NOMO-1 treated with DMSO at 0.1 percent for 48 hours (cell line): ENCODE measurements around the gene CTTNBP2NL.
"Not testable (repeated sequence)": the region's sequence is repeated elsewhere in the genome, so short reads cannot be mapped to it uniquely, and the experiment has no call there.

ENCODE experiments used
- DNase-seq: peaks from one replicate; lab custom pipeline; 2025; ENCODE audit not compliant: unreplicated experiment; lab: John Stamatoyannopoulos, UW

CTTNBP2NL gene

DNA sequence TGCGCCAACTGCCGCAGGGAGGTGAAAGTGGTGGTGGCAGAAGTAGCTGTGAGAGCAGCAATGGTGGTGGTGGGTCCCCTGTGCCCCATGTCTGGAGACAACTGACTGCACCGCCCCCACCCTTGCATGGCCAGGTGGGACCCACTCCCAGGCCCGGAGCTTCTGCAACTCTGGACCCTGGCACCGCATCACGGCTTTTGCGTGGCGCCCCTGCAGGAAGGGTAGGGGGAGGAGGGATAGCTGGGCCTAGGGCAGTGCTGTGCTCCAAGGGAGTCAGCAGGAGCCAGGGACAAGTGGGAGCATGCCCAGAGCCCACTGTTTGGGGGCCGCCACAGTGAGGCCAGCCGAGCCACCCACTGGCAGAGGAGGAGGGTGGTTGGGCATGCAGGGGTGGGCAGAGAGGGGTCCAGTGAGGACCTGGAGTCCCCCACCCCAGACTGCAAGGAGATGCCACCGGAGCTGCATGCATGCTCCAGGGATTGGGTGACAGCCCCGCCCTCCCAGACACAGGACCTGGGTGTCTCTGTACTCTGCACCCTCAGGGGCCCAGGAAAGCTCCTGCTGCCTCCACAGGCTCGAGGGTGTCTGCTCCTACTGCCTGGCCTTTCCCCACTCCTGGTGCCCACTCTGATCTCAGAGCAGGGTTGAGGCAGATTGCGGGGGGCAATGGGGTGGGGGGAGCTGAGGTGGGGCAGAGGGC, 9.8 kb upstream of the CTTNBP2NL start:
- DNase-seq, result no peak

- DNase-seq, result no peak
Measured at GRCh38 chr1:112386731-112387346, 9.2 kb upstream of the CTTNBP2NL start.

GRCh38 chr1:112387807-112388206, 8.2 kb upstream of the CTTNBP2NL start:
- no peak for DNase-seq

DNA sequence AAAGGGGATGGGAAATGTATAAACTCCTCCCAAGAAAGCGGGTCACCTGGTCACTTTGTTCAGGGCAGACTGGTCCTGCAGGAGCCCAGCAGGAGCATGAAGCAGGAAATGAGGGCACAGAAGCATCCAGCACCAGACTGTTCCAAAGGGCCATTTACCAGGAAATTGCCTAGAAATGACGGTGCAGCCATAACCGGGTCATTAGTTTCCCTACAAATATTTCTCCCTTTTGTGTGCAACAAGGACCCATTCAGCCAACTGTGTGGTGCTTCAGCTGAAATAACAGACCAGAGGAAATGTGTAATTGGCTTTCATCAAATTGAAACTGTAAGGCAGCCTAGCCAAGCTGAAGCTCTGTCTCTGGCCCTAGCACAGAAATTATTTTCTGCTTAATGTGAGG, 7.6 kb upstream of the CTTNBP2NL start:
- DNase-seq, result no peak

DNA sequence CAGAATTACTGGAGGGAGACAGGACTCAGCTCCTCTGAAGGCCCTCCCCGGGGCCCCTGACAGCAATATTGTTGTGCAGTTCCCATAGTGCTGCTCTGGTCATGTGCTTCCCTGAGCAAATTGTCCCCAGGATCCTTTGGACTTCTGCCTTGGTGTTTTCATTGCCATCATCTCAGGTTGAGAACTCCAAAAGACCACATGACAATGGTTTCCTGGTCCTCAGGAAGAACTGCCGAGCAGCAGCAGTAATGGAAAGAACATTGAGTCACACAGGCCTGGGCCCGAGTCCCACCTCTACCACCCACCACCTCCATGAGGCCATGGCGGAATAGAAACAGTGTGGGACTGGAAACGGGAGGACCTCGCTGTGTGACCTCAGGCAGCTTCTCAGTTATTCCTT, 6.3 kb upstream of the CTTNBP2NL start:
- DNase-seq, result no peak

GRCh38 chr1:112390335-112390734, 5.7 kb upstream of the CTTNBP2NL start:
- not testable (repeated sequence) for DNase-seq

GRCh38 chr1:112390775-112391602, 5.0 kb upstream of the CTTNBP2NL start:
- peak; percentile 88 for DNase-seq

GRCh38 chr1:112391603-112391940, 4.4 kb upstream of the CTTNBP2NL start:
- no peak for DNase-seq

DNA sequence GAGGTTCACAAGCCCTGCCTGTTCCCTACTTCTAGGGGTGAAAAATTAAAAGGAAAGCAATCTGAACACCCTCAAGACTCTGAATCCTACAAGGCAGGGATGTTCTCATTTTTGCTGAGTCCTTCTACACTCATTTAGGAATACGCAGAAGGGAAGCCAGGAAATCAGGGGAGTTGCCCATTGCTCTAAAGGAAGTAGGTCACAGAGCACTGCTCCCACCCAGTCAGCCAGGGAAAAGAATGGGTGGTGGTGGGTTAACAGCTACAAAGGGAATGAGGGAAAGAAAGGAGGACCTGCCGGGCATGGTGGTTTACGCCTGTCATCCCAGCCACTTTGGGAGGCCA, 2.4 kb upstream of the CTTNBP2NL start:
- DNase-seq, result no peak

DNA sequence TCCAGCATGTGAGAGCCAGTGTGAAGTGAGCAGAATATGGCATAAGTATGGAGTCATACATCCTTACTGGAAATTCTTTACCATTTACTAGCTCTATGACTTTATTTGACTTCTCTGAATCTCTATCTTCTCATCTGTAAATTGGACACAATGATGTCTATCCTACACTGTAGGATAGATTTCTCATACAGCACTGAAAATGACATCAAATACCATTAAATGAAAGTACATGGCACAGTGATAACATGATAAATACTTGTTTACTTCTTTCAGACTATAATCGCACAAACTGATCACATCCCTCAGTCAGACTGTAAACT, 1.3 kb upstream of the CTTNBP2NL start:
- DNase-seq, result no peak

DNA sequence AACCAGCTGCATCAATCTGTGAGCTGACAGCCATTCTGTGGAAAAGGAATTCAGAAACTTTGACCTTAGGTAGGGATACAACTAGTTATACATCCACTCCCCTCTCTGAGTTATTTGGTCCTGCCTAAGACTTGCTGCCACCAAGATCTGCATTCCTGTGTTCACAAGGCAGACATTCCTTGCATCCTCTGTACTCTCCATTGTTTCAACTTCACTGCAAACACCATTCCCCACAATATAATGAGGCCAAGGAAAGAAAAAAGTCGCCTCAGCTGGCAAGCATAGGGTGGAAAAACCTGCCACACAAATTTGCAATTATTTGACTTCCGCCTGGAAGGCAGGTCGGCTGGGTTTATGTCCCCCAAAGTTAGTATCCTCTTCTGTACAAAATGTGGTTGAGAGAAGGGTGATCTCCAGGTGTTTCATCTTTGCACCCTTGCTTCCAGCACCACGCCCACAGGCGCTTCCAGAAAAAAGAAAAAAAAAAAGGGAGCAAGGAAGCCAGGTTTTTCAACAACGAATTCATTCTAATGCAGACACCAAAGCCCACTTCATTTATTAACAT, 676 bp upstream of the CTTNBP2NL start:
- no peak for DNase-seq

DNA sequence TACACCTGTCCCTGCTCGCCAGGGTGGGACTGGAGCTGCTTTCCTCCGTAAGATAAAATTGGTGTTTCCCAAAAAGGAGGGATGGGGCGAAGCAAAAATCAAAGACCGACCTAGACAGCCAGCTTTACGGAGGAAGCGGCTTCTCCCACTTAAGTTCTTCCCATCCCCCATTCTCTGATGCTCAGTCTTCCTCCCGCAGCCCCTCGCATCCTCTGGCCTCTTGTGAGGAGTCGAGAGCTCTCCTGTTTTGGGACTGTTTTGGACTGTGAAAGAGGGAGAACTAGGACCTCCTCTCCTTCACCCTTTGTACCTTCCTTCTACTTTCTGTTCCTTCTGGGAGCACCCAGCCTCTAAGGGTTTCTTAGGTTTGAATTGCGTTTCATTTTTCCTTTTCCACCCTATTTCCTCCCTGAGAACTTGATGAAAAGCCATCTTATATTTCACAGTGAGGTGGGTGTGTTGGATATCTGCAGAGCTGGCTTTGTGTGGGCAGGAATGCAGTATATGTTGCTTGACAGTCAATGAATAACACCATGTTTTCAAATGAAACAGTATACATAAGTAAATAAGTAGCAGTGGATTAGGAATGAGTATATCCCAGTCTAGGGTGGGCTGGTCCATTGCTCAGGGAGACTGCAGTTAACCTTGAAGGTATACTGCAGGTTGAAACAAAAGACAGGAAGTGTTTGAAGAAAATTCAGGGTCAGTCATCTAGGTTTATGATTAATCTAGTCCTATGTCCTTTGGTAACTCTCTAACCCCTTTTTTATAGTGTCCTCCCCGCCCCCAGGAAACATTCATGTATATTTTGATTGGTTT, 848 bp downstream of the CTTNBP2NL start:
- DNase-seq, result no peak

DNA sequence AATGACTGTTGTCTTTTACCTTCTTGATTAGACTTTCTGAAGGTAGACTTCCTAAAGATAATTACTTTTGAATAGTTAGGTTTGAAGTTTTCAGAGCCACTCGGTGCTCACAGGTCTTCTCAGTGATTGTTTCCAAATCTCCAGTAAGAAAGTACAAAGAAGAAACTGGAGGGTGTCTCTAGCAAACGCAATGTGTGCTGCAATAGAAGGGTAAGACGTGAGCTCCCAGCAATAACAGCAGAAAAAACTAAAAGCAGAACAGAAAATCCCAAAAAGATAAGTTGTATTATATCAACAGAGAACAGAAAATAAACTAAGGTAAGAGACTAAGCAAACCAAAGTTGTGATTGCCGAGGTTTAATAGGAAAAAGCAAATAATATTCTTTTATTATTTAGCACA, 1.8 kb downstream of the CTTNBP2NL start:
- DNase-seq, result peak; percentile 24

- no peak for DNase-seq
Measured at GRCh38 chr1:112399456-112399855, 3.4 kb downstream of the CTTNBP2NL start.

GRCh38 chr1:112400706-112401105, 4.7 kb downstream of the CTTNBP2NL start:
- not testable (repeated sequence) for DNase-seq

GRCh38 chr1:112402682-112403643, 6.9 kb downstream of the CTTNBP2NL start:
- no peak for DNase-seq

DNA sequence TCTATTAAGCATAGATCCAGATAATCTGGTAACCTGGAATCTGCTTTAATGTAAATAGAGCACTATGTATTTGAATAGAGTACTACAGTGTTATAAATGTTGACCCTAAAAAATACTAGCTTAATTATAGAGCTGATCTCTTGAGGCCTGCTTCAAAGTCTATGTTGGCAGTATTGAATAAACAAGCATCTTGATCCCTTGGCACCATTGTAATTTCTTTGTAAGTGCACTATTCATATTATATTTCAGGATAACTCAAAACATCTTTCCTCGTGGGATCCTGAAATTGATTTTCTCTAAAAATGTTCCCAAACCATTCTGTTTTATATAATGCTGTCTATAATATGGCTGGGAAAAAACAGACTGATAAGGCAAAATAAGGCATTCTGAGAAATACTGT, 10.8 kb downstream of the CTTNBP2NL start:
- no peak for DNase-seq

- no peak for DNase-seq
Measured at GRCh38 chr1:112409414-112409813, 13.4 kb downstream of the CTTNBP2NL start.

GRCh38 chr1:112410673-112411072, 14.7 kb downstream of the CTTNBP2NL start:
- DNase-seq, result no peak

DNA sequence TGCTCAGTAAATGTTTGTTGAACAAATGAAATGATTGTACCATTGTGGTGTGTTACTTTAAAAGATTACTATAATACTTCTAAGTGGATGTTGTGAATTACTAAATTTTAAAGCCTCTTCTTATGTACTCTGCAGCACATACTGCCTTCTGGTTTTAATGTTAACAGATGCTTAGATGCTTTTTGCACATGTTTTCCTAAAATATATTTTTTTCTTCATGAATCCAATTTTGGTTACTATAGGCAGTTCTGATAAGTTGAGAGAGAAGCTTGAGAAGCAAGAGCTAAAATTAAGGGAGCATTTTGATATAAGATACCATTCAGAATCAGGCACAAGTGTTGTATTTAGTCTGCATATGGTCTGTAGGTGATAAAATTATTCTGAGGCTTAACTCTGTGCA, 21.3 kb downstream of the CTTNBP2NL start:
- no peak for DNase-seq
